ENCODE results near the gene NELFB. TPM values are rescaled to one million over a fixed set of nuclear protein-coding genes. Genes with fewer than 3 reads are reported as not detected.

Gene NELFB
- total and polyA plus RNA-seq, 9 of the 15 experiments (the other 6 are each of a cell fraction or from before 2014, with no cell fraction given), result 0.24 to 84.0 (median 29.7) TPM

- H3K4me2 ChIP-seq (ENCODE audit: insufficient read depth, low read length), result no peak overlapping the region
- no peak overlapping the region for H3K4me3 ChIP-seq
- peaks cover 23 to 91% of the 10 kb centered on the region in 2 experiments for H3K4me1 ChIP-seq (replicated peaks in 1 of 2; ENCODE audit: control insufficient read depth in 2 of 2, insufficient read depth in 2 of 2, low read length in 2 of 2)
- FAIRE-seq, result no peak
- in situ Hi-C loops (cut with MboI) (loop anchor here (25.0 kb wide), 1 partner anchor 451 kb away; the partner anchor contains the start of genes CCDC183 and TMEM141), intact Hi-C loops (cut with micrococcal nuclease) (no loop called here)
- H3K9me3 ChIP-seq (replicated peaks; ENCODE audit: control insufficient read depth, insufficient read depth, low read depth, low read length), result no peaks in the 10 kb centered on the region
- peak overlapping the region in 1 of 2 experiments; percentile 88; a peak in 2 of 4 replicates for H3K9ac ChIP-seq (ENCODE audit: insufficient read depth in 1 of 2, low read depth in 2 of 2, low read length in 2 of 2)
- ChIA-PET CTCF (ENCODE audit: low intra/inter-chr PET ratio) (interaction anchor here (1.2 kb wide), 1 partner anchor 191 kb away, joined by 7 read pairs; the partner anchor contains the start of gene NPDC1), POLR2A (interaction anchor here (0.6 to 0.7 kb wide), 2 partner anchors 66 to 195 kb away, joined by 3 to 4 read pairs; partner anchors contain the start of gene TMEM210)
- ATAC-seq, result no peak
- TF ChIP-seq POLR2G (IDR thresholded peaks at IDR 0.05; ENCODE audit: low read depth, low read length) (peak; percentile 30; the same call in 1 of the 2 replicates), ZBTB33 (CRISPR knock-in tag; IDR thresholded peaks at IDR 0.05) (peak; percentile 90), TFAP4 (CRISPR knock-in tag; IDR thresholded peaks at IDR 0.05; ENCODE audit: borderline replicate concordance) (peak; percentile 24; the same call in 1 of the 2 replicates), BCLAF1 (IDR thresholded peaks at IDR 0.05; ENCODE audit: borderline replicate concordance in 1 of 2, control insufficient read depth in 1 of 2, low read depth in 2 of 2, low read length in 1 of 2) (no peak), ZBTB7A (IDR thresholded peaks at IDR 0.05; ENCODE audit: borderline replicate concordance, control insufficient read depth, low read depth, low read length) (peak; percentile 23; the same call in 1 of the 2 replicates), RBFOX2 (IDR thresholded peaks at IDR 0.05; ENCODE audit: low read depth, low read length) (peak; percentile 18; the same call in 1 of the 2 replicates), ZNF280A (IDR thresholded peaks at IDR 0.05; ENCODE audit: low read depth, partially characterized antibody) (no peak)
- no peak overlapping the region for H3K27ac ChIP-seq (ENCODE audit: extremely low read depth, low read depth, low read length)
- H4K20me1 ChIP-seq (replicated peaks; ENCODE audit: control insufficient read depth, insufficient read depth, low read length), result peaks cover 15% of the 10 kb centered on the region
- peaks cover 8% of the 10 kb centered on the region for H3K9me1 ChIP-seq (ENCODE audit: control insufficient read depth, insufficient read depth, low read length)
- H3K27me3 ChIP-seq (ENCODE audit: control insufficient read depth in 2 of 2, insufficient read depth in 2 of 2, low read length in 2 of 2), result no peaks in the 10 kb centered on the region
- 68% methylated on average over 12 of the region's 13 CpGs for WGBS (ENCODE audit: insufficient coverage, low coverage, missing lambda C conversion rate)
- DNase-seq (ENCODE audit: extremely low read depth in 1 of 4, low spot score in 3 of 4), result no peak
- H3K36me3 ChIP-seq (ENCODE audit: control insufficient read depth, insufficient read depth, low read length), result peaks cover 19% of the 10 kb centered on the region
- BruUV-seq (replicated peaks), result no TSS peak
- no peak overlapping the region for H2AFZ ChIP-seq (ENCODE audit: low read depth, low read length)
- peaks cover 46% of the 10 kb centered on the region for H3K79me2 ChIP-seq (ENCODE audit: control insufficient read depth, insufficient read depth, low read length)
Measured at GRCh38 chr9:137237759-137238726, 17.1 kb upstream of the NELFB start.
